Measurements from ENCODE around the gene DHX30.

GRCh38 chr3:47850564-47851410 lies 47.8 kb downstream of the DHX30 start:
- no peak for TF ChIP-seq CTCF (IDR thresholded peaks at IDR 0.05)
- TF ChIP-seq ZFX (IDR thresholded peaks at IDR 0.05; ENCODE audit: borderline replicate concordance) = no peak
